ENCODE data around the gene FBN2.

GRCh38 chr5:128395073-128395472 lies 143.0 kb downstream of the FBN2 start:
- TF ChIP-seq CTCF (IDR thresholded peaks at IDR 0.05) = no peak
- no peak for TF ChIP-seq POLR2A (IDR thresholded peaks at IDR 0.05)

All from Peyer's patch (tissue), 4 donors.